IPS-18a (cell line): ENCODE data around the gene ADGRG1.

Source experiments
- H3K27ac ChIP-seq: one replicate; pipeline ENCODE4 v1.5.1; 2013; ENCODE audit warnings: low read length
- H3K27me3 ChIP-seq: one replicate; pipeline ENCODE4 v1.6.1; 2013; ENCODE audit warnings: mild to moderate bottlenecking, low read length; ENCODE audit not compliant: control insufficient read depth, insufficient read depth
- H3K36me3 ChIP-seq: one replicate; pipeline ENCODE4 v1.6.1; 2013; ENCODE audit warnings: low read depth, low read length; ENCODE audit not compliant: control insufficient read depth
- H3K4me1 ChIP-seq: one replicate; pipeline ENCODE4 v1.6.1; 2013; ENCODE audit warnings: low read depth, low read length; ENCODE audit not compliant: control insufficient read depth
- H3K4me3 ChIP-seq: one replicate; pipeline ENCODE4 v1.5.1; 2013; ENCODE audit warnings: low read length
- H3K9ac ChIP-seq: one replicate; pipeline ENCODE4 v1.6.1; 2013; ENCODE audit warnings: mild to moderate bottlenecking, low read length, moderate library complexity
- H3K9me3 ChIP-seq: one replicate; pipeline ENCODE4 v1.6.1; 2013; ENCODE audit warnings: low read depth, low read length; ENCODE audit not compliant: control insufficient read depth

ADGRG1 gene

DNA sequence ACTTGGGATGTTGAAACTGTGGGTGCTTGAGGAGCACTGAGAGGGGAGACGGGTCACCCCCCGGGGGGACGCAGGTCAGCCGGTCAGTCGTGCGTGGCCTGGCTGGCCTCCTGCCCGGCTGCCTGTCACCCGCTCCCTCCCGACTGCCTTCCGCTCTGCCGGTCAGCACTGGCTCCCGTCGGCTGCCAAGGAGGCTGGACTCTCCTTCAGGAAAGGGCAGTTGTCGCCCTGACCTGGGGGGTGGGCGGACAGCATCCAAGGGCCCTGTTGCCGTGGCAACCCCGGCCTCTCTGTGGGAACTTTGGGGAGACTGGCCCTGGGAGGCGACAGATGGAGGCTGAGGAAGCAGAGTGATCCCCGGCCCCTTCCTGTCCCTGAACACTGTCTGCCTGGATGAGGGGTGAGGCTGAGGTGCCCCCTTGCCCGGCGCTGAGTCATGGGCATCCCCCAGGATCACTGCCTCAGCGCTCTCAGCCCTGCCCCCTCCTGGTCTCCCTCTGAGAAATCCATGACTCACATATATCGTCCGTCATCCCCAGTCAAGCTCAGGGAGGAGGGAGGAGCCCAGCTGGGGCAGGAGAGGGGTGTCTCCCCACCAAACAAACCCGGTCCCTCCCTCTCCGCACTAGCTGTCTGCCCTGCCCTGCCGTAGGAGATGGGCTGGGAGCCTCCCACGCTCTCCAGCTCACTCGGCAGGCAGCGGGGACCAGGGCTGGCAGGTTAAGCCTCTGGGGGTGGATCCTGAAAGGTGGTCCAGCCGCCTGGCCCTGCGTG is at the start of gene ADGRG1:
Gene ADGRG1 (plus strand): TSS at position 623 of the 774 bp plus-strand sequence. CDS start 21,658 bp downstream, outside the sequence.
- no peaks in the 10 kb centered on the region for H3K27me3 ChIP-seq
- no peak within 1 kb of the TSS for H3K27ac ChIP-seq
- no peaks in the 10 kb centered on the region for H3K9me3 ChIP-seq
- H3K9ac ChIP-seq = no peak within 1 kb of the TSS
- H3K36me3 ChIP-seq = no peaks in the 10 kb centered on the region
- peak within 1 kb of the TSS; percentile 37 for H3K4me3 ChIP-seq
- peaks cover 13% of the 10 kb centered on the region for H3K4me1 ChIP-seq

DNA sequence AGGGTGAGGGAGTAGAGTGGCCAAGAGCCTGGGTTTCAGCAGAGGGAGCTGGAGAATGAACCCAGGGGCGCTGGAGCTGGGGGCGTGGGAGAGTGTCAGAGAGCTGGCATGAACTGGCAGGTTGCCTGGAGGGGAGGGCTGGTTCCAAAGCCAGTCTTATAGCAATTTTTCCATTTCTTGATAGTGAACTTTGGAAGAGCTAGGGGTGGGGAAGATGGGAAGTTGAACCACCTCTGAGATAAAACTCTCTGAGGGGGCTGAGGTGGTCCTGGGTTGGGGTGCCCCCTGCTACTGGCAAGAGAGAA is 49.1 kb upstream of the ADGRG1 start:
- Histone ChIP-seq H3K4me1 (no peaks in the 10 kb centered on the region), H3K4me3 (no peak overlapping the region)

DNA sequence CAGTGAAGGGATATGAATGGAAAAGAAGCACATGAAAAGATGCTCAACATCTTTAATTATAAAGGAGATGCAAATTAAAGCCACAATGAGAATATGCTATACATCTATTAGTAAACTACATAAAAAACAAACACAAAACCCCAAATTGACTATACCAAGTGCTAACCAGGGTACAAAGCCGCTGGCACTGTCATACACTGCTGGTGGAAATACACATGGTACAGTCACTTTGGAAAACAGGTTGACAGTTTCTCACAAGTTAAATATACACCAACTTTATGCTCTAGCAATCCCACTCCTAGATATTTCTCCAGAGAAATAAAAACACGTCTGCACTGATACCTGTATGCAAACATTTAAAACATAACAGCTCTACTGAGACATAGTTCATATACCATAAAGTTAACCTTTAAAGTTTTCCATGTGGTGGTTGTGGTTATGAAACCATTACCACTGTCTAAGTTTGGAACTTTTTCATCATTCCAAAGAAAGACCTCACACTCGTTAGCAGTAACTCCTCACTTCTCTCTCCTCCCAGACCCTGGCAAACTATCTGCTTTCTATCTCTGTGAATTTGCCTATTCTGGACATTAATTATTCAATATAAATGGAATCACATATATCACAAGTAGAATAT is 43.3 kb upstream of the ADGRG1 start:
- Histone ChIP-seq H3K27me3 (no peaks in the 10 kb centered on the region), H3K4me1 (no peaks in the 10 kb centered on the region), H3K9me3 (no peaks in the 10 kb centered on the region), H3K36me3 (no peaks in the 10 kb centered on the region), H3K9ac (no peak overlapping the region), H3K4me3 (no peak overlapping the region), H3K27ac (no peak overlapping the region)

More for the DNA sequence above, 49.1 kb upstream of the ADGRG1 start:
- Histone ChIP-seq H3K27me3 (peaks cover 4% of the 10 kb centered on the region), H3K9ac (no peak overlapping the region), H3K36me3 (no peaks in the 10 kb centered on the region), H3K9me3 (no peaks in the 10 kb centered on the region), H3K27ac (no peak overlapping the region)

DNA sequence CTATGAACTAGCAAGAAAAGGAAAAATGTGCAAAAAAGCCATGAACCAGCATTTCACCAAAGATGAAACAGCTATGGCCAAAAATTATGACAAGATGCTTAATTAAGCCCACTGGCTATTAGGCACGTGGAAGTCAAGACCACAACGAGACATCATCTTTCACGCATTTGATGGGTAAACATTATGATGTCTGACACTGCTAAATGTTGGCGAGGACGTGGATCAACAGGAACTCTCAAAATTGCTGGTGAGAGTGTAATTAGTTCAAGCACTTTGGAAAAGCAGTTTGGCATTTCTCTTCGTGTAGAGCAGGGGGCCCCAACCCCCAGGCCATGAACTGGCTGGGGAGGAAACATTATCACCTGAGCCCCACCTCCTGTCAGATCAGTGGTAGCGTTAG is 39.6 kb upstream of the ADGRG1 start:
- Histone ChIP-seq H3K4me1 (no peaks in the 10 kb centered on the region), H3K9ac (no peak overlapping the region), H3K27ac (no peak overlapping the region), H3K36me3 (no peaks in the 10 kb centered on the region), H3K9me3 (no peaks in the 10 kb centered on the region), H3K27me3 (peaks cover 4% of the 10 kb centered on the region), H3K4me3 (no peak overlapping the region)

DNA sequence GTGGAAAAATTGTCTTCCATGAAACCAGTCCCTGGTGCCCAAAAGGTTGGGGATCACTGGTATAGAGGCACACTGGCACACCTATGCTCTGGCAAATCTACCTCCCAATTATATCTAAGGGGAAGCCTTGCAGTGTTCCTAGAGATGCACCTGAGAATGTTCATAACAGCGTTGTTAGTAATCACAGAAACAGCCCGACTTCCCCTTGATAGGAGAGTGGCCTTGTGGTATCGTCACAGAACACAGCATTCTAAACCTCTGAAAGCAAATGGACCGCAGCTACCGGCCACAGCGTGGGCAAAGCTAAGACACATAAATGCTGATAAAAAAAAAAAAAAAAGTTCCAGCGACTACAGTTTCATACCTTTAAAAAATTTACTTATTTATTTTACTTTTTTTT is 39.1 kb upstream of the ADGRG1 start:
- no peak overlapping the region for H3K4me3 ChIP-seq
- H3K4me1 ChIP-seq = no peaks in the 10 kb centered on the region
- no peaks in the 10 kb centered on the region for H3K9me3 ChIP-seq
- no peaks in the 10 kb centered on the region for H3K36me3 ChIP-seq
- no peak overlapping the region for H3K9ac ChIP-seq
- H3K27ac ChIP-seq = no peak overlapping the region
- peaks cover 4% of the 10 kb centered on the region for H3K27me3 ChIP-seq

DNA sequence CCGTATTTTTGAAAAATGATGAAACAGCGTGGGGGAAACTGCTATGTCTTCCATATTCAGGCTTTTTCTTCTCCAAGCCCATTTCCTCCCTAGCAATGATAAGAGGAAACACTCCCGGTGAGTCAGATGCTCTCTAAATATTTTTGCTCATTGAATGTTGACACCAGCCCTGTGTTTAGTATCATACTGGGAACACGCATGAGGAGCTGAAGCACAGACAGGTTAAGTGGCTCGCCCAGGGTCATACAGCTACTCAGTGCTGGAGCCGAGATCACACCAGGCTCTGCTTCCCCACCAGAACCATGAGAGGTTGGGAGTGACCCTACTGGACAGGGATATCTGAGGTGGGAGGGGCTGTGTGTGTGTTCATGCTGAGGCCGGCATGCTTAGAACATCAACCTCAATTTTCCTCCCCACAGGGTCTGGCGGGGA is 37.8 kb upstream of the ADGRG1 start:
- no peak overlapping the region for H3K27ac ChIP-seq
- H3K4me3 ChIP-seq = no peak overlapping the region

DNA sequence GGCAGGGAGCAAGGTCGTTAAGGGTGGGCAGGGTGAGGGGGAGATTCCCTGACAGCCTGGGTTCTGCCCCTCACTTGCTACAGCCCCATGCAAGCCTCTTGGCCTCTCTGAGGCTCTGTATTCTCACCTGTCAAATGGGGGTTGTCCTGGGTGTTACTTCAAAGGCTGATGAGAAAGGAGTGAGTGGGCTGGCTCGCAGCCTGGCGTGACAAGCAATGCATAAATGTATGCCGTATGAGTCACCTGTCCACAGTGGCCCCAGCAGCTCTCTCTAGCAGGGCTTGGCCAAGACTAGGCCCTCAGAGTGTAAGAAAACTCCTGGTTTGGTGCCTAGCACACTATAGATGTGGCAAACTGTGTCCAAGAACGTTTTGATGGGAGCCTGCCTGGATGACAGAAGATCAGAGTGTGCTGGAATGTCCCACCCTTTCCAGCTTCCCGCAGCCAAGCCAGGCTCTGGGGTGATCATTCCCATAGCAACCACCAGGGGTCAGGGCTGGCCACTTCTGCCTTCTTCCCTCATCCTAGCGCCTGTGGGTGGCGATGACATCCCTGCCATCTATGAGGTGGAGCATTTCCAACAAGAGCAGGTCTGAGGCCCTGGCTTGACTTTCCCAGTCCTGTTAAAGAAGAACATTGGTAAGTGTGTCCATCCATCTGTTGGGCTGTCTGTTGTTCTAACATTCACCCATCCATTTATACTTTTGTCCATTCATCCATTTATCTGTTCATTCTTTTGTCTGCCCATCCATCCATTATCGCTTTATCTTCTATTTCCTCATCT is 37.2 kb upstream of the ADGRG1 start:
- no peak overlapping the region for H3K9ac ChIP-seq
- H3K4me1 ChIP-seq = no peaks in the 10 kb centered on the region
- H3K27ac ChIP-seq = no peak overlapping the region
- no peaks in the 10 kb centered on the region for H3K36me3 ChIP-seq
- no peaks in the 10 kb centered on the region for H3K9me3 ChIP-seq
- H3K27me3 ChIP-seq = peaks cover 4% of the 10 kb centered on the region
- no peak overlapping the region for H3K4me3 ChIP-seq

More for the DNA sequence above, 37.8 kb upstream of the ADGRG1 start:
- no peaks in the 10 kb centered on the region for H3K36me3 ChIP-seq
- peaks cover 4% of the 10 kb centered on the region for H3K27me3 ChIP-seq
- no peaks in the 10 kb centered on the region for H3K9me3 ChIP-seq
- no peaks in the 10 kb centered on the region for H3K4me1 ChIP-seq
- no peak overlapping the region for H3K9ac ChIP-seq

DNA sequence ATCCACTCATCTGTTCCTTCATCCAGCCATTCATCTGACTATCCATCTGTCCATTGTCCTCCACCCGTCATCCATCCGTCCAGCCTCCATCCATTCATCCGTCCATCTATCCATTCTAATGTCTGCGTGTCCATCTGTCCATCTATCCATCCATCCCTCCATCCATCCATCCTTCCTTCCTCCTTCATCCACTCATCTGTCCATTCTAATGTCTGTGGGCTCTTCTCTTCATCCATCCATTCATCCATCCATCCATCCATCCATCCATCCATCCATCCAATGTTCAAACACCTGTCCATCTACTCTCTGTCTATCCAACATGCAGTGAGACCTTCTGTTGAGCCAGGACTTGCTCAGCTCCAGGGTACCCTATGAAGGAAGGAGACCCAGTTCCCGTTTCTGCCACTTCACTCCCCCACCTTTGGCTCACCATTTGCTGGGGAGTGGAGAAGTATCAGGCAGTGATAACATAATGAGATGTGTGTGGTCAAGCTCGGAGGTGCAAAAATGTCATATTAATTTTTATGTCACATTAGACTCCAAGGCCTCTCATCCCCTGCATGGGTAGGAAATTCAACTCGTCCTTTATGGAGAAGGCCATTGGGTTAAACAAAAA is 36.5 kb upstream of the ADGRG1 start:
- Histone ChIP-seq H3K36me3 (no peaks in the 10 kb centered on the region), H3K4me1 (no peaks in the 10 kb centered on the region), H3K9me3 (no peaks in the 10 kb centered on the region), H3K9ac (no peak overlapping the region), H3K27me3 (peaks cover 4% of the 10 kb centered on the region), H3K27ac (no peak overlapping the region), H3K4me3 (no peak overlapping the region)

DNA sequence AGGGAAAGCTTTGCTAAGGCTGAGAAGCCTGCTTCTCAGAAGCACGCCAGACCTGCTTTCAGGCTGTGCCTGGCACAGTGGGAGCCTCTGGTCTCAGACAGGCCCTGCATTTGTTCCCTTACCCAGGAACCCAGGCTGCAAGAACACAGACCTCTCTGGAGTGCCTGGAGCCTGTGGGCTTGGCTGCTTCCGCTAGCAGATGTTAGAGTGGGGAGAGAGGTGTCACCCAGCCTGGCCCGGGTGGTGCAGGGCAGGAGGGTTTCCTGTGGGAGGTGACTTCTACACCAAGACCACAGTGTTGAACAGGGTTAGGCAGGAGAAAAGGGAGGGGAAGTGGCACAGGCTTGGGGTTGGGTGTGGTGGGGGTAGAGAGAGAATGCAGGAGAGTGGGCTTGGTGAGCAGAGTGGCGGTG is 35.8 kb upstream of the ADGRG1 start:
- Histone ChIP-seq H3K9me3 (no peaks in the 10 kb centered on the region), H3K36me3 (no peaks in the 10 kb centered on the region), H3K9ac (no peak overlapping the region), H3K27ac (no peak overlapping the region), H3K4me1 (no peaks in the 10 kb centered on the region), H3K27me3 (peaks cover 4% of the 10 kb centered on the region), H3K4me3 (no peak overlapping the region)

DNA sequence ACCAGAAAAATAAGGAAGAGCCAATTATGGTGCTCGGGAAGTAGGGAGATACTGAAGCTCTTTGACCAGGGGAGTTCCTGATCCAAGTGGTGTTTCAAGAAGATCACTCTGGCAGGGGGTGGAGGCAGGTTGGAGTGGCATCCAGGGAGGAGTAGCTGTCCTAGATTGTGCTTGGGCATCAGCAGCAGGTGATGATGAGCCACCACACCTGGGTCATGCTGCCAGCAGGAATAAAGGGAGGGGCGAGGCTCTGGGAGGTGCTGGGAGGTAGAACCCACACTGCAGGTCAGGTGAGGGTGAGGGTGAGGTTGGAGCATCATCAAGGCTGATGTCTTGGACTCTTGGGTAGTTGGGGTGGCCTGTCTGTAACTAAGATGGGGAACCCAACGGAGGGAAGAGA is 35.4 kb upstream of the ADGRG1 start:
- Histone ChIP-seq H3K27me3 (peaks cover 4% of the 10 kb centered on the region), H3K9ac (no peak overlapping the region), H3K36me3 (no peaks in the 10 kb centered on the region), H3K9me3 (no peaks in the 10 kb centered on the region), H3K4me1 (no peaks in the 10 kb centered on the region), H3K27ac (no peak overlapping the region), H3K4me3 (no peak overlapping the region)

DNA sequence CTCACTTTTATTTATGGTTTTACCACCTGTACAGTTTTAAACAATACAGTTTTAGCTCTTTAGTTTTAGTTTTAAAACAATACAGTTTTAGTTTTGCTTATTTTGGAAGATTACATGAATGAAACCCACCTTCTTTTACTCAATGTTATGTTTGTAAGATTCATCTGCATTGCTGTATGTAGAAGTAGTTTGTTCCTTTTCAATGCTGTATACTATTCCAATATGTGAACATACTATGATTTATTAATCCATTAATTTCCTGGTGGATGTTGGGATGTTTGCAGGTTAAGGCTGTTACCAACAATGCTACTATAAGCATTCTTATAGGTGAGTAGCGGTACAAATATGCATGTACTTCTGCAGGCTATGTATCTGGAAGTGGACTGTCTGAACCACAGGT is 34.4 kb upstream of the ADGRG1 start:
- H3K27me3 ChIP-seq = peaks cover 4% of the 10 kb centered on the region
- H3K4me3 ChIP-seq = no peak overlapping the region
- no peak overlapping the region for H3K27ac ChIP-seq
- no peaks in the 10 kb centered on the region for H3K4me1 ChIP-seq
- no peaks in the 10 kb centered on the region for H3K36me3 ChIP-seq
- H3K9me3 ChIP-seq = no peaks in the 10 kb centered on the region
- no peak overlapping the region for H3K9ac ChIP-seq
